ENCODE measurements around the gene CREBBP. TPM values are rescaled to one million over a fixed set of nuclear protein-coding genes. Genes with fewer than 3 reads are reported as not detected.

The CREBBP gene
- total RNA-seq, 1 experiment from 2014 or later, result 79.1 TPM

DNA sequence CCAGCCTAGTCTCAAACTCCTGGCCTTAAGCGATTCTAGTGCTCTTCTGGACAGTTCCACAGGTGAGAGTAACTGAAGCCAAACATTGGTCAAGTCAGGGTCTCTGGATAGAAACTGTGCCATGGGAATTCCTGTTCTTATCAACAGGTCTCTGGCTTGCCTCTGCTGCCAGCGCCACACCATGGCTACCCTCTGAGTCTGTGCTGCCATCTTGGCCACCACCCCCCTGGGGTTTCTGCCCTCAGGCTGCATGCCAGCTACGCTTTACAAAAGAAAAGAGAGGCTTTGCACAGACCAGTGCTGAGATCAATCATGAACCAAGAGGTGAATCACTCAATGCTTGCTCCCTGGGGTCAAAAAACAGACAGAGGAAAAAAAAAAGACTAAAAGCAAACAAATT lies 24.4 kb upstream of the CREBBP start:
- Mint-ChIP-seq H3K4me3 (no peak overlapping the region), H3K36me3 (ENCODE audit: insufficient read depth in 1 of 3, low read depth in 3 of 3) (no peaks in the 10 kb centered on the region), H3K27me3 (ENCODE audit: low read depth) (0 out of 2 replicates have a peak, but pooled peaks cover 2% of the 10 kb centered on the region), H3K27ac (no peak overlapping the region), H3K9me3 (no peaks in the 10 kb centered on the region), H3K4me1 (peaks cover under 1 to 8% of the 10 kb centered on the region in 2 experiments)
- Histone ChIP-seq H3K4me1 (ENCODE audit: insufficient read depth, low read length) (no peaks in the 10 kb centered on the region), H2BK5ac (ENCODE audit: insufficient read length, low read length) (no peak overlapping the region), H3K23me2 (ENCODE audit: insufficient read length, low read depth, low read length, poor library complexity, severe bottlenecking) (no peaks in the 10 kb centered on the region), H3K79me2 (ENCODE audit: insufficient read depth, low read length) (no peaks in the 10 kb centered on the region), H3K27ac (ENCODE audit: insufficient read length, low read depth, low read length) (no peak overlapping the region), H3K56ac (ENCODE audit: insufficient read length, low read depth, low read length) (no peak overlapping the region), H2AK5ac (ENCODE audit: insufficient read length, low read length) (no peak overlapping the region), H3T11ph (ENCODE audit: low read length) (no peak overlapping the region), H4K20me1 (ENCODE audit: control insufficient read depth, insufficient read depth, insufficient read length) (no peaks in the 10 kb centered on the region), H4K8ac (replicated peaks; ENCODE audit: insufficient read length, low read depth, low read length) (no peak overlapping the region), H3K18ac (ENCODE audit: insufficient read length, low read depth, low read length) (no peak overlapping the region), H2BK120ac (ENCODE audit: low read depth, low read length, poor library complexity, severe bottlenecking) (no peak overlapping the region), H3K23ac (ENCODE audit: insufficient read length, low read depth, low read length) (no peak overlapping the region), H4K91ac (ENCODE audit: insufficient read length, low read depth, low read length) (no peak overlapping the region), H3K9ac (ENCODE audit: extremely low read depth, insufficient read length, low read length) (no peak overlapping the region), H3K4ac (ENCODE audit: low read depth, low read length) (no peak overlapping the region), H2BK15ac (ENCODE audit: low read depth, low read length) (no peak overlapping the region), H3K79me1 (ENCODE audit: insufficient read depth, low read depth, low read length, poor library complexity, severe bottlenecking) (no peaks in the 10 kb centered on the region), H4K5ac (ENCODE audit: insufficient read length, low read depth, low read length) (no peak overlapping the region), H3K9me3 (ENCODE audit: control insufficient read depth, low read depth, low read length) (no peaks in the 10 kb centered on the region), H2BK12ac (ENCODE audit: insufficient read length, low read depth, low read length) (no peak overlapping the region), H3K14ac (ENCODE audit: insufficient read depth, low read length) (no peak overlapping the region), H2AFZ (ENCODE audit: low read length) (no peak overlapping the region), H3K4me2 (ENCODE audit: insufficient read depth, insufficient read length, low read length) (no peak overlapping the region), H2BK20ac (ENCODE audit: low read depth, low read length, poor library complexity, severe bottlenecking) (no peak overlapping the region), H3K27me3 (ENCODE audit: insufficient read depth, low read length) (no peaks in the 10 kb centered on the region)
- DNase-seq, result peak; percentile 44
- WGBS (ENCODE audit: extremely low coverage, insufficient read length, low lambda C conversion rate), result no CpG with 5 or more reads among the region's 3 CpGs
- TF ChIP-seq, protein P1, sequence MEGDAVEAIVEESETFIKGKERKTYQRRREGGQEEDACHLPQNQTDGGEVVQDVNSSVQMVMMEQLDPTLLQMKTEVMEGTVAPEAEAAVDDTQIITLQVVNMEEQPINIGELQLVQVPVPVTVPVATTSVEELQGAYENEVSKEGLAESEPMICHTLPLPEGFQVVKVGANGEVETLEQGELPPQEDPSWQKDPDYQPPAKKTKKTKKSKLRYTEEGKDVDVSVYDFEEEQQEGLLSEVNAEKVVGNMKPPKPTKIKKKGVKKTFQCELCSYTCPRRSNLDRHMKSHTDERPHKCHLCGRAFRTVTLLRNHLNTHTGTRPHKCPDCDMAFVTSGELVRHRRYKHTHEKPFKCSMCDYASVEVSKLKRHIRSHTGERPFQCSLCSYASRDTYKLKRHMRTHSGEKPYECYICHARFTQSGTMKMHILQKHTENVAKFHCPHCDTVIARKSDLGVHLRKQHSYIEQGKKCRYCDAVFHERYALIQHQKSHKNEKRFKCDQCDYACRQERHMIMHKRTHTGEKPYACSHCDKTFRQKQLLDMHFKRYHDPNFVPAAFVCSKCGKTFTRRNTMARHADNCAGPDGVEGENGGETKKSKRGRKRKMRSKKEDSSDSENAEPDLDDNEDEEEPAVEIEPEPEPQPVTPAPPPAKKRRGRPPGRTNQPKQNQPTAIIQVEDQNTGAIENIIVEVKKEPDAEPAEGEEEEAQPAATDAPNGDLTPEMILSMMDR (conservative IDR thresholded peaks at IDR 0.05), result no peak

Data from H9 (cell line).